HG03442 (cell line): Measurements from ENCODE around the gene TMEM178B.

Experiments used
- ATAC-seq: cut with Tn5 transposase; IDR thresholded peaks from one replicate; pipeline ENCODE4 v1.9.1; 2021; ENCODE audit warnings: mild to moderate bottlenecking, moderate library complexity; ENCODE audit not compliant: unreplicated experiment

TMEM178B gene

GRCh38 chr7:141411133-141411532 is 337.3 kb downstream of the TMEM178B start:
- ATAC-seq, result no peak

GRCh38 chr7:141415999-141416398 is 342.1 kb downstream of the TMEM178B start:
- ATAC-seq, result no peak

- ATAC-seq, result no peak
Measured at GRCh38 chr7:141416650-141417270, 342.9 kb downstream of the TMEM178B start.

GRCh38 chr7:141417506-141417905 is 343.6 kb downstream of the TMEM178B start:
- ATAC-seq, result no peak

GRCh38 chr7:141418066-141418465 is 344.2 kb downstream of the TMEM178B start:
- no peak for ATAC-seq

- ATAC-seq, result no peak
Measured at GRCh38 chr7:141421306-141421705, 347.4 kb downstream of the TMEM178B start.

- ATAC-seq, result no peak
Measured at GRCh38 chr7:141427134-141427533, 353.3 kb downstream of the TMEM178B start.

- ATAC-seq, result no peak
Measured at GRCh38 chr7:141430455-141431139, 356.7 kb downstream of the TMEM178B start.

- ATAC-seq, result no peak
Measured at GRCh38 chr7:141431140-141431479, 357.2 kb downstream of the TMEM178B start.

GRCh38 chr7:141431711-141432110 is 357.8 kb downstream of the TMEM178B start:
- ATAC-seq, result no peak

GRCh38 chr7:141433698-141434097 is 359.8 kb downstream of the TMEM178B start:
- no peak for ATAC-seq

- ATAC-seq, result no peak
Measured at GRCh38 chr7:141436139-141436538, 362.3 kb downstream of the TMEM178B start.

GRCh38 chr7:141436575-141437075 is 362.8 kb downstream of the TMEM178B start:
- ATAC-seq, result no peak

GRCh38 chr7:141439164-141439563 is 365.3 kb downstream of the TMEM178B start:
- no peak for ATAC-seq

- no peak for ATAC-seq
Measured at GRCh38 chr7:141439776-141440175, 365.9 kb downstream of the TMEM178B start.

- no peak for ATAC-seq
Measured at GRCh38 chr7:141441837-141442627, 368.2 kb downstream of the TMEM178B start.

- ATAC-seq, result no peak
Measured at GRCh38 chr7:141442781-141443180, 368.9 kb downstream of the TMEM178B start.

- no peak for ATAC-seq
Measured at GRCh38 chr7:141444961-141445360, 371.1 kb downstream of the TMEM178B start.

- ATAC-seq, result no peak
Measured at GRCh38 chr7:141451232-141451631, 377.4 kb downstream of the TMEM178B start.

- ATAC-seq, result peak; percentile 90
Measured at GRCh38 chr7:141452911-141453310, 379.0 kb downstream of the TMEM178B start.

- no peak for ATAC-seq
Measured at GRCh38 chr7:141454338-141454737, 380.5 kb downstream of the TMEM178B start.

- ATAC-seq, result no peak
Measured at GRCh38 chr7:141455723-141456122, 381.9 kb downstream of the TMEM178B start.
